NCI-H345 treated with DMSO at 0.1 percent for 48 hours (cell line): ENCODE results near the gene ZNHIT1.

ENCODE experiments used
- DNase-seq: peaks from one replicate; lab custom pipeline; 2025; ENCODE audit not compliant: unreplicated experiment; lab: John Stamatoyannopoulos, UW

Gene ZNHIT1

GRCh38 chr7:101216860-101217387, 1.0 kb upstream of the ZNHIT1 start:
- no peak for DNase-seq

DNA sequence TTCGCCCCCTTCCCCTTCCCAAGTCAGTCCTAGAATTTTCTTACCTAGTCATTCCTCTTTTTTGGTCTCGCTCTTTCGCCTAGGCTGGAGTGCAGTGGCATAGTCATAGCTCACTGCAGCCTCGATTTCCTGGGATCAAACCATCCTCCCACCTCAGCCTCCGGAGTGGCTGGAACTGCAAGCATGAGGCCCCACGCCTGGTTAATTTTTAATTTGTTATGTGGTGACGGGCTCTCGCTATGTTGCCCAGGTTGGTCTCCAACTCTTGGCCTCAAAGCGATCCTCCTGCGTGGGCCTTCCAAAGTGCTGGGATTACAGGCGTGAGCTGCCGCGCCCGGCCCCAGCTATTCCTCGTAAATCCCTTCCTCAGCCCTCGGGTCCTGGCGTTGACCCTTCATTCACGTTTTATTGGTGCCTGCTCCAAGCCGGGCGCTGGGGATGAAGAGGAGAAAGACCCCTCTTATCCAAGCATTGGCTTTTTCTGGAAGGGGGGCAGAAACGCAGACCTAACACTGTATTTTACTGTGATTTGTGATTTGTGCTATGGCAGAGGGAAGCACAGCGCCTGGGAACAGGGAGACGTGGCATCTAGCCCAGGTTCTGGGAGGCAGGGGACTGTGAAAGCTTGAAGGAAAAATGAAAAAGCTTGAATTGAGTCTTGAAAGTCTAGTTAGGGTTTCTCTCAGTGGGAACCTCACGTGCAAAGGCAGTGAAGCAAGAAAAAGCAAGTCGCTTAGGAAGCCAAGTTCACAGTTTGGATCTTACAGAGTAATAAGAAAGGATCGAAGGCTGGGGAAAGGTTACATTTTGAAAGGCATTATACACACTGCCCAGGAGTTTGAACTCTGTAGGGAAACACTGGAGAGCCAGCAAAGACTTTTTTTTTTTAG, 516 bp downstream of the ZNHIT1 start:
- DNase-seq = no peak

- DNase-seq = no peak
Measured at GRCh38 chr7:101220295-101220694, 2.3 kb downstream of the ZNHIT1 start.

DNA sequence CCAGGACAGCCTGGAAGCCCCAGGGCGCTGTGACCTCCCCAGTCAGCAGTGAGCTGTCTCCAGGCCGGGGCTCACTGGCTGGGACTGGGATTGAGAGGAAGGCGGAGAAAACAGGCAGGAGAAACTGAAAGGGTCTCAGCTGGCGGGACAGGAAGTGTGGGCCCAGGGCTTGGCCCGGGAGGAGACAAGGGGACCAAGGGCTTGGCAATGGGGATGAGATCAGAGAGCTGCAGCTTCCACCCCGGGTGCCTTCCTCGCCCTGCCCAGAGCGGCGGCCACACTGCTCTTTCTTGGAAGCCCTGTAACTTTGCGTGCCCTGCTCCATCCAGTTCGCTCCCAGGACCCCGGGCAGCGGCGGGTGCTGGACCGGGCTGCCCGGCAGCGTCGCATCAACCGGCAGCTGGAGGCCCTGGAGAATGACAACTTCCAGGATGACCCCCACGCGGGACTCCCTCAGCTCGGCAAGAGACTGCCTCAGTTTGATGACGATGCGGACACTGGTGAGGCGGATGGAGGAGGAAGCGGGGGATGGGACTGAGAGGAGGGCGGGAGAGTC, 4.4 kb downstream of the ZNHIT1 start:
- no peak for DNase-seq

DNA sequence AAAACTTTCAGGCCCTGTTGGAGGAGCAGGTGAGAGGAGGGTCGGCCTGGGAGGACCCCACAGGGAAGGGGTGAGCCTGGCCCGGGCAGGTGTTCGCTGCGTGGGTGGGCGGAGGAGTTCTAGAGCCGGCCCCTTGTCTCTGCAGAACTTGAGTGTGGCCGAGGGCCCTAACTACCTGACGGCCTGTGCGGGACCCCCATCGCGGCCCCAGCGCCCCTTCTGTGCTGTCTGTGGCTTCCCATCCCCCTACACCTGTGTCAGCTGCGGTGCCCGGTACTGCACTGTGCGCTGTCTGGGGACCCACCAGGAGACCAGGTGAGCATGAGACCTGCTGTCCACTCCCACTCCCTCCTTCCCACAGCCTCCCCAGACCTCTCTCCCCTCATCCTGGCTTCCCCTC, 5.6 kb downstream of the ZNHIT1 start:
- DNase-seq = no peak

DNA sequence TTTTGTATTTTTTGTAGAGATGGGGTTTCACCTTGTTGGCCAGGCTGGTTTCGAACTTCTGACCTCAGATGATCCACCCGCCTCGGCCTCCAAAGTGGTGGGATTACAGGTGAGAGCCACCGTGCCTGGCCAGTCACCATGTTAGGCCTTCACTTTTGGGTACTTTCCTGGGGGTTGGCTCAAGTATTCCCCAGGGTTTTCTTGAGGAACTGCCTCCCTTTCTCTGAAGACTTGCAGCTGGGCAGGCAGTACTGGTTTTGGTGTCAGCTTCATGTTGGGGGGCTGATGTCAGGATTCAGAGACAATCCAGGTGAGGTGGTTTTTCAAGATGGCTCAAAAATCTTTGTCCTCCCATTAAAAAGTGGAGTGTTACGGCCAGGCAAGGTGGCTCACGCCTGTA, 7.7 kb downstream of the ZNHIT1 start:
- no peak for DNase-seq

GRCh38 chr7:101226721-101227120, 8.8 kb downstream of the ZNHIT1 start:
- no peak for DNase-seq

DNA sequence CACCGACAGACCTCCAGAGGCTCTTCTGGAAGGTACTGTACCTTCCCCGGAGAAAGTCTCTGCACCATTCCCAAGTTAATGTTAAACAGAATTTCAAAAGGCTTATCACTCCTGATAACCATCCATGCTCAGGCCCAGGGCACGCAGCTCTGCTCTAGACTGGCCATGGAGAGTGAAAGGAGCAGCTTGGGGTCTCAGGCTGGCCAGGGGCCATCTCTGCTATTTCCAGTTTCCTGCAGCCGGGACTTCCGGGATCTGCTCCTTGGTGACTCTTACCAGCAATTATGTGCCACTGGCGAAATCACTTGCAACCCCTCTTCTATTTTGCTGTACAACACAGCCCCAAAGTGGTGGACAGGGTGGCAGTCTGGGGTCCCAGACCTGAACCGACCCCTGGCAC, 13.7 kb downstream of the ZNHIT1 start:
- no peak for DNase-seq

DNA sequence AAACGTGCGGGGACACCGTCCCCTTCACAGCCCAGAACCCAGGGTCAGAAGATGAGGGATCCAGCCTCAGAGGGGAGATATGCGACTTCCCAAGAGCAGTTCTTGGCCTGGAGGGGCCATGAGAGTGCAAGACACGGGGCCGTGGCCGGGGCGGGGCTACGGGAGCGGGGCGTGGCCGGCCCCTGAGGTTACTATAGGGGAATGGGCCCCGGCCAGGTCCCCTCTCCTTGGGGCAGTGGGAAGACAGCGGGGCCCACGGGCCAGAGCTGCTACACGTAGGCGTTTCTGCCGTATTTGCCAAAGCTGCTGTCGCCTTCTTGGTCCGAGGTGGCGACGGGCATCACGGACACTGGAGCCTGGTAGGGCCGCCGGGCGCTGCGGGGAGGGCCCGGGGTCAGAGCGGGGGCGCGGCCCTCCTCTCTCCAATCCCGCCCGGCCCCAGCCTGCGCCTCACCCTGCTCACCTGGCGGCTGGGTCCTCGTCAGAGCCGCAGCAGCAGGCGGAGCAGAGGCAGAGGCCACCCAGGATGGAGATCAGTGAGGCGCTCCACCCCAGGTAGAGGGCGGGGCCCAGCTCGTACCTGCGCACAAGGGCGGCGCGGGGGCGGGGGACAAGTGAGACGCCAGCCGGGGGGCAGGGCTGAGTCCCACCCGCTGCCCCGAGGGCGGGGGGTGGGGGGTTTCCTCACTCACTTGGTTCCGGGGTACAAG, 14.3 kb downstream of the ZNHIT1 start:
- DNase-seq = peak; percentile 62

GRCh38 chr7:101233907-101234547, 16.1 kb downstream of the ZNHIT1 start:
- DNase-seq = no peak

GRCh38 chr7:101234636-101235035, 16.7 kb downstream of the ZNHIT1 start:
- DNase-seq = no peak

DNA sequence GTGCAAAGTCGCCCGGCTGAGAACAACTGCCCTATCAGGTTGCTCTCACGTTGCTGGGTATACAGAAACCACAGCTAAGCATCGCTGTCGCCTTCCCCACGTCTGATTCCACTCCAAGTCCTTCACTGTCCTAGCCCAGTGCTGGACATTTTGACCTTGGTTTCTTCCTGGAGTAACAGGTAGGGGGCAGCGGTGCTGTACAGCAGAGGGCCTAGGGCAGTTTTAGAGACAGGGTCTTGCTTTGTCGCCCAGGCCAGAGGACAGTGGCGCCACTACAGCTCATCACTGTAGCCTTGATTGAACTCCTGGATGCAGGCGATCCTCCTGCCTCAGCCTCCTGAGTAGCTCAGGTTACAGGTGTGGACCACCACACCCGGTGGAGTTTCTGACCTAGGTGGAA, 17.1 kb downstream of the ZNHIT1 start:
- DNase-seq = no peak

DNA sequence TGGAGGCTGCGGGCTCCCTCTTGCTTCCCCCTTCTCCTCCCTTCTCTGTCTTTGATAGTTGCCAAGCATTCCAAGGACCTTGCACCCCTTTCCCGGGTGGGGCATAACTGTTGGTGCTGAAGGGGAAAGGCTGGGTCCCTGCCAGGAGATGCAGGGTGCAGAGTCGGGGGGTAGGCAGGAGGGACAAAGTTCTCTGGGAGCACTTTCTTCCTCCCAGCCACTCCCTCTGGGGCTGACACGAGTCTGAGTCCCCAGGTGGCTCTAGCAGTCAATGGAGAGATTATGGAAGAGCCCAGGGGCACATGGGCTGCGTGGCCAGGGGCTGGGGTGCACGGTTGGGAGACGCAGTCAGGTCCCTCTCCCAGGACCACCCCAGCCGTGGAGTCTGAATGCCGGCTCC, 17.6 kb downstream of the ZNHIT1 start:
- no peak for DNase-seq

GRCh38 chr7:101236292-101236835, 18.4 kb downstream of the ZNHIT1 start:
- DNase-seq = no peak

DNA sequence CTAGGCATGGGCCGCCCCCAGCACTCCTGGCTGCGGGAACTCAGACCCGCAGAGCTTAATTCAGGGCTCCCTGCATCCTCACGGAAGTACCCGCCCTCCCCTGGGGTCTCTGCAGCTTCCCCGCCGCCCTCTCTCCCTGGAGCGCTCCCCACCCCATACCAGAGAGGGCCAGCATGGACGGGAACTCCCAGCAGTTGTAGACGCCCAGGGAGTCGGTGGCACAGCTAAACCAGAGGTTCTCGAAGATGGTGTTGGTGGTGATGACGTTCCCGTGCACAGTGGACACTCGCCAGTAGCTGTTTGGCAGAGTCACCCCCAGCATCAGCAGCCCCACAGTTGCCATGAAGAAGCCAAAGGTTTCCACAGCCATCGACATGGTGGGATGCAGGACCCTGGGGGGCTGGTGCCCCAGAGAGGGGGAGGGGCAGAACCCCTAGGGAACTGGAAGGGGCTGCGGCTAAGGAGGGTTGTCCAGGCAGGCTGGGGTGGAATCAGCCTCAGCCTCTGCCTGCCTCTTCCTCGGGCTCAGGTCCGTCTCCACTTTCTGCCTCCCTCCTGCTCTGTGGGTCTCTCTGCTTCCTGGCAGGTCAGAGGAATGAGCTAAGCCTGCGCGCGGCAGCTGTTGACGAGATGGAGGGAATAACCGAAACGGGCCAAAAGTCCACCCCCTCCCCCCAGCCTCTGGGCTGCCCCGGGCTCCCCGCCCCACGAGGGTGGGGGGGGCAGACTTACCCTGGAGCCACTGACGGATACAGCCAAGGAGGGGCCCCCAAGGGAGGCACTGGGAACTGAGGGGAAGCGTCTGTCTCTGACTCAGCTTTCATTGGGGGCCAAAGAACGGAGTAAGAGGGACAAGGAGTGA, 19.5 kb downstream of the ZNHIT1 start, which contains the start of gene CLDN15:
Gene CLDN15 (minus strand): TSS at position 597 of the 862 bp plus-strand sequence. CDS start 221 bp downstream, at position 376.
- no peak for DNase-seq

DNA sequence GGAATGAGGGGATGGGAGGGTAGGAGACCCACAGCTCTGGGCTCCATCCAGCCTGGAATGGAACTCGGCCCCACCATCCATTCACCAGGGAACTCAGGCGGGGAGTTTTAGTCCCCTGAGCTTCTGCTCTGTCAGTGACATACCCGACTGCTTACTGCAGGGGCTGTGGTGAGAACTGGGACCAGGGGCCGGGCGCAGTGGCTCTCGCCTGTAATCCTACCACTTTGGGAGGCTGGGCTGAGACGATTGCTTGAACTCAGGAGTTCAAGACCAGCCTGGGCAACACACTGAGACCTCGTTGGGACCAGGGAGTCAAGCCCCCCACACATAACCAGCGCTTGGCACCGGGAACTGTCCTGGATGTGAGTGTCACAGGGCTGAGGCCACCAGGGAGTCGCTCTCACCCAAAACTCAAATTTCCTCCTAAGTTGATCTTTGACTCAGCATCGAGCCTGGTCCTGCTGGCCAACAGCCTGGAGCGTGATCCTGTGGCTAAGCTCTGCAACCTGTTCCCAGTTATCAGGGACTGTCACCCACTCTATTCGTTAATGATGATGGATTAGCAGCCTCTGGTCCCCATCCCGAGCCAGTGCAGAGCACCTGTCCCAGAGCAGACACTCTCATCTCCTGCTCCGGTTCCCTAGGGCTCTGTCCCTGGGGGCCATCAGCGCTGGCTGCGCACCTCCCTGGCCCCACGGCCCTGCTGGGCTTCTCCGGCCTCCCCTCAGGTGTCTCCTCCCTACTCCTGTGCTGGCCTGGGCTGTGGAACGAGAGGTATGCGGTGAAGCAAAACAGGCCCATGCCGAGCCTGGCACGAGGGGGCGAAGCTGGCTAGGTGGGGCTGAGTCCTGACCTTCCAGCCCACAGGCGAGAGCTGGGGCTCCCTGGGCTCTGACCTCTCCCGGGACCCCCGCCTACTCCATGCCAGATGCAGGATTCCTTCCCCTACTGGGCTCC, 20.5 kb downstream of the ZNHIT1 start:
- DNase-seq = no peak

- DNase-seq = no peak
Measured at GRCh38 chr7:101239191-101239950, 21.4 kb downstream of the ZNHIT1 start.

DNA sequence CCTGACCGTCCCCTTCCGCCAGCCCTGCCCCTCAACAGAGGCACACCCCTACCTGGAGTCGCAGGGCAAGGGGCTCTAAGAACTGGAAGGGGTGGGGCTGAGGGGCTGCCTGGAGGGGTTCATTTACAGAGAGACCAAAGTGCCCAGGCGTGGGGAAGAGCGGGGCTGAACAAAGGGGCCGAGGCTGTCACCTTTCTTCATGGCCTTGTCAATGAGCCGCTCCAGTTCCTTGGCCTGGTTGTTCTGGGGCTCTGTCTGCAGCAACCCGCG, 21.9 kb downstream of the ZNHIT1 start:
- DNase-seq = no peak
